Measurements from ENCODE around the gene TMEM235. TPM values are rescaled to one million over a fixed set of nuclear protein-coding genes. Genes with fewer than 3 reads are reported as not detected.

The TMEM235 gene
- total and polyA plus RNA-seq, 9 of the 15 experiments (the other 6 are each of a cell fraction or from before 2014, with no cell fraction given), result not detected

DNA sequence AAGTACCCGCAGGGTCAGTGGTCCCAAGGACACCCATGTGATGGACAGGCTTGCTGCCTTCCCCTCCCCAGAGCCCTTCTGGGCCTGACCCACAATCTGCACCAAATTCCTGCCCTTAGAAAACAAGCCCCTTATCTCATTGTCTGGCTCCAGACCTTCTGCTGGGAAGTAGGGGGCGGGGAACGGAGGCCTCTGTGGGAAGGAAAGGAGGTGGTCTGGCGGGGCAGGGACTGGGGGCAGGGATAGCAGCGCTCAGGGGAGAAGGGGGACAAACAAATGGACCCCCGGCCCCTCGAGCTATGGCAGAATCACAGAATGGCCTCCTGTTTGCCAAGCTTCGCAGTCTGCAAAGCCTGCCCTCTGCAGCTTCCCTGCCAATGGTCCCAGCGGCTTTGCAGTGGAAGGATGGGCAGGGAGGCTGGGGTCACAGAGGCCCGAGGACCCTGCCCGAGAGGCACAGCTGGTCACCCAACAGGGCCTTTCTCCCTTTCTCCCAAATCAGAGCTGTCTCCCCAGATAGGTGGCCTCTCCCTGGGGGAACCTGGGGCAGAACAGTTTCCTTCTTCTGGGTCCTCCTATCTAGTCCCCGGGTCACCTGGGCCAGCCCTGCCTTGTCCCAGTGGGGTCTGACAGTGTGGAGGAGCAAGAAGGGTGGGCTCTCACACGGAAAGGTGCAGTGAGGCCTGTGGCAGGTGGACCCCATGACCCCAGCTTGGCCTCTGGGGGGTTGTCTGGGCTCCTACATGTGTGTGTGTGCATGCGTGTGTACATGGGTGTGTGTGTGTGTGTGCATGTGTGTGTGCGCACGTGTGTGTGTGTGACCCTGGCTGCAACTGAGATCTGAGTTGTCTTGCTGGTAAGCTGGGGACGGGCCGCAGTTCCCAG, 25.5 kb downstream of the TMEM235 start (continued):
- TF ChIP-seq, protein P1, sequence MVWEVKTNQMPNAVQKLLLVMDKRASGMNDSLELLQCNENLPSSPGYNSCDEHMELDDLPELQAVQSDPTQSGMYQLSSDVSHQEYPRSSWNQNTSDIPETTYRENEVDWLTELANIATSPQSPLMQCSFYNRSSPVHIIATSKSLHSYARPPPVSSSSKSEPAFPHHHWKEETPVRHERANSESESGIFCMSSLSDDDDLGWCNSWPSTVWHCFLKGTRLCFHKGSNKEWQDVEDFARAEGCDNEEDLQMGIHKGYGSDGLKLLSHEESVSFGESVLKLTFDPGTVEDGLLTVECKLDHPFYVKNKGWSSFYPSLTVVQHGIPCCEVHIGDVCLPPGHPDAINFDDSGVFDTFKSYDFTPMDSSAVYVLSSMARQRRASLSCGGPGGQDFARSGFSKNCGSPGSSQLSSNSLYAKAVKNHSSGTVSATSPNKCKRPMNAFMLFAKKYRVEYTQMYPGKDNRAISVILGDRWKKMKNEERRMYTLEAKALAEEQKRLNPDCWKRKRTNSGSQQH (CRISPR knock-in tag; IDR thresholded peaks at IDR 0.05), result no peak
- TF ChIP-seq SETDB1 (IDR thresholded peaks at IDR 0.05; ENCODE audit: low read length), result no peak
- TF ChIP-seq FOXA3 (CRISPR knock-in tag; conservative IDR thresholded peaks at IDR 0.05 in 1 of 2, IDR thresholded peaks at IDR 0.05 in 1 of 2), result no peak
- TF ChIP-seq, protein P2, sequence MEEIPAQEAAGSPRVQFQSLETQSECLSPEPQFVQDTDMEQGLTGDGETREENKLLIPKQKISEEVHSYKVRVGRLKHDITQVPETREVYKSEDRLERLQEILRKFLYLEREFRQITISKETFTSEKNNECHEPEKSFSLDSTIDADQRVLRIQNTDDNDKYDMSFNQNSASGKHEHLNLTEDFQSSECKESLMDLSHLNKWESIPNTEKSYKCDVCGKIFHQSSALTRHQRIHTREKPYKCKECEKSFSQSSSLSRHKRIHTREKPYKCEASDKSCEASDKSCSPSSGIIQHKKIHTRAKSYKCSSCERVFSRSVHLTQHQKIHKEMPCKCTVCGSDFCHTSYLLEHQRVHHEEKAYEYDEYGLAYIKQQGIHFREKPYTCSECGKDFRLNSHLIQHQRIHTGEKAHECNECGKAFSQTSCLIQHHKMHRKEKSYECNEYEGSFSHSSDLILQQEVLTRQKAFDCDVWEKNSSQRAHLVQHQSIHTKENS (CRISPR knock-in tag; IDR thresholded peaks at IDR 0.05), result no peak
- peak; percentile 45 for TF ChIP-seq DPF2 (IDR thresholded peaks at IDR 0.05)
- TF ChIP-seq HMG20A (CRISPR knock-in tag; conservative IDR thresholded peaks at IDR 0.05), result no peak
- no peak for TF ChIP-seq ZNF589 (CRISPR knock-in tag; IDR thresholded peaks at IDR 0.05; ENCODE audit: low read depth)
- TF ChIP-seq RB1 (IDR thresholded peaks at IDR 0.05; ENCODE audit: low read depth), result no peak
- TF ChIP-seq, protein P3, sequence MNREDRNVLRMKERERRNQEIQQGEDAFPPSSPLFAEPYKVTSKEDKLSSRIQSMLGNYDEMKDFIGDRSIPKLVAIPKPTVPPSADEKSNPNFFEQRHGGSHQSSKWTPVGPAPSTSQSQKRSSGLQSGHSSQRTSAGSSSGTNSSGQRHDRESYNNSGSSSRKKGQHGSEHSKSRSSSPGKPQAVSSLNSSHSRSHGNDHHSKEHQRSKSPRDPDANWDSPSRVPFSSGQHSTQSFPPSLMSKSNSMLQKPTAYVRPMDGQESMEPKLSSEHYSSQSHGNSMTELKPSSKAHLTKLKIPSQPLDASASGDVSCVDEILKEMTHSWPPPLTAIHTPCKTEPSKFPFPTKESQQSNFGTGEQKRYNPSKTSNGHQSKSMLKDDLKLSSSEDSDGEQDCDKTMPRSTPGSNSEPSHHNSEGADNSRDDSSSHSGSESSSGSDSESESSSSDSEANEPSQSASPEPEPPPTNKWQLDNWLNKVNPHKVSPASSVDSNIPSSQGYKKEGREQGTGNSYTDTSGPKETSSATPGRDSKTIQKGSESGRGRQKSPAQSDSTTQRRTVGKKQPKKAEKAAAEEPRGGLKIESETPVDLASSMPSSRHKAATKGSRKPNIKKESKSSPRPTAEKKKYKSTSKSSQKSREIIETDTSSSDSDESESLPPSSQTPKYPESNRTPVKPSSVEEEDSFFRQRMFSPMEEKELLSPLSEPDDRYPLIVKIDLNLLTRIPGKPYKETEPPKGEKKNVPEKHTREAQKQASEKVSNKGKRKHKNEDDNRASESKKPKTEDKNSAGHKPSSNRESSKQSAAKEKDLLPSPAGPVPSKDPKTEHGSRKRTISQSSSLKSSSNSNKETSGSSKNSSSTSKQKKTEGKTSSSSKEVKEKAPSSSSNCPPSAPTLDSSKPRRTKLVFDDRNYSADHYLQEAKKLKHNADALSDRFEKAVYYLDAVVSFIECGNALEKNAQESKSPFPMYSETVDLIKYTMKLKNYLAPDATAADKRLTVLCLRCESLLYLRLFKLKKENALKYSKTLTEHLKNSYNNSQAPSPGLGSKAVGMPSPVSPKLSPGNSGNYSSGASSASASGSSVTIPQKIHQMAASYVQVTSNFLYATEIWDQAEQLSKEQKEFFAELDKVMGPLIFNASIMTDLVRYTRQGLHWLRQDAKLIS (CRISPR knock-in tag; IDR thresholded peaks at IDR 0.05), result no peak
- peak; percentile 67 for TF ChIP-seq CBFA2T3 (IDR thresholded peaks at IDR 0.05)
- no peak for TF ChIP-seq ZFP1 (CRISPR knock-in tag; IDR thresholded peaks at IDR 0.05)
- TF ChIP-seq ELF2 (CRISPR knock-in tag; IDR thresholded peaks at IDR 0.05), result 0 out of 2 replicates have a peak, but pooled peaks have one; percentile 20
- TF ChIP-seq HMGN3 (IDR thresholded peaks at IDR 0.05; ENCODE audit: borderline replicate concordance, extremely low read depth, insufficient read length, low read depth, low read length), result no peak
- no peak for TF ChIP-seq STAT5A (IDR thresholded peaks at IDR 0.05; ENCODE audit: borderline replicate concordance, low read length)
- TF ChIP-seq PHB (CRISPR knock-in tag; IDR thresholded peaks at IDR 0.05), result no peak
- TF ChIP-seq ZNF324 (CRISPR knock-in tag; IDR thresholded peaks at IDR 0.05), result no peak
- TF ChIP-seq ZNF24 (IDR thresholded peaks at IDR 0.05), result no peak
- no peak for TF ChIP-seq ESRRB (CRISPR knock-in tag; IDR thresholded peaks at IDR 0.05; ENCODE audit: borderline replicate concordance)
